SU-DHL-6 (cell line): ENCODE results near the gene MICAL2.

Experiments
- EZH2phosphoT487 ChIP-seq: fragments of 200-600 bp; sonication (generic), shearing (Covaris generic); conservative IDR thresholded peaks from 2 replicates; pipeline ENCODE4 v1.6.1; 2018; ENCODE audit warnings: mild to moderate bottlenecking, antibody characterized with exemption, low read length, moderate library complexity, mixed read lengths
- TF ChIP-seq, protein P1 (sequence below): fragments of 200-600 bp; sonication (generic); IDR thresholded peaks from one replicate; pipeline ENCODE4 v1.5.1; 2017; ENCODE audit warnings: antibody characterized with exemption, mild to moderate bottlenecking, low read length, moderate library complexity; ENCODE audit not compliant: insufficient read depth, poor library complexity, severe bottlenecking

DNA sequence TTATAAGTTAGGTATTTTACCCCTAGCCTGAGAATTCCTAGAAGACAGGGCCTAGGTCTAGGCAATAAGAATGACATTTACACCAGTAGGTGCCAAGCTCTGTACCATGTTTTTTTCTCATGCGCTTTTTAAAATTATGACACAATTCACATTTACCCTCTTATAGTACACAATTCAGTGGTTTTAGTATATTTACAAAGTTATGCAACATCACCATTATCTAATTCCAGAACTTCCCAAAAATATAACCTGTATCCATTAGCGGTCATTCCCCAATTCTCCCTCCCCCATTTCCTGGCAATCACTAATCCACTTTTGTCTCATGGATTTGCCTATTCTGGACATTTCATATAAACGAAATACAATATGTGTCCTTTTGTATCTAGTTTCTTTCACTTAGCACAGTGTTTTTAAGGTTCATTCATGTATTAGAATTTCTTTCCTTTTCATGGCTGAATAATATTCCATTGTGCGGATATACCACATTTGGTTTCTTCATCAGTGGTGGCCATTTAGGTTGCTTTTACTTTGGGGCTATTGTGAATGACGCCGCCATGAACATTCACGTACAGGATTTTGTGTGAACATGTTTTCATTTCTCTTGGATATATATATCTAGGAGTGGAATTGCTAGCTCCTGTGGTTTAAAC is 92.4 kb downstream of the MICAL2 start:
- TF ChIP-seq, protein P1, sequence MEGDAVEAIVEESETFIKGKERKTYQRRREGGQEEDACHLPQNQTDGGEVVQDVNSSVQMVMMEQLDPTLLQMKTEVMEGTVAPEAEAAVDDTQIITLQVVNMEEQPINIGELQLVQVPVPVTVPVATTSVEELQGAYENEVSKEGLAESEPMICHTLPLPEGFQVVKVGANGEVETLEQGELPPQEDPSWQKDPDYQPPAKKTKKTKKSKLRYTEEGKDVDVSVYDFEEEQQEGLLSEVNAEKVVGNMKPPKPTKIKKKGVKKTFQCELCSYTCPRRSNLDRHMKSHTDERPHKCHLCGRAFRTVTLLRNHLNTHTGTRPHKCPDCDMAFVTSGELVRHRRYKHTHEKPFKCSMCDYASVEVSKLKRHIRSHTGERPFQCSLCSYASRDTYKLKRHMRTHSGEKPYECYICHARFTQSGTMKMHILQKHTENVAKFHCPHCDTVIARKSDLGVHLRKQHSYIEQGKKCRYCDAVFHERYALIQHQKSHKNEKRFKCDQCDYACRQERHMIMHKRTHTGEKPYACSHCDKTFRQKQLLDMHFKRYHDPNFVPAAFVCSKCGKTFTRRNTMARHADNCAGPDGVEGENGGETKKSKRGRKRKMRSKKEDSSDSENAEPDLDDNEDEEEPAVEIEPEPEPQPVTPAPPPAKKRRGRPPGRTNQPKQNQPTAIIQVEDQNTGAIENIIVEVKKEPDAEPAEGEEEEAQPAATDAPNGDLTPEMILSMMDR, result no peak
- TF ChIP-seq EZH2phosphoT487, result no peak
